ENCODE data around the gene RET.

The RET gene

GRCh38 chr10:43077421-43078171 lies 727 bp downstream of the RET start:
- Histone ChIP-seq H3K27me3 (ENCODE audit: control insufficient read depth, low read length) (no peaks in the 10 kb centered on the region), H4K20me1 (ENCODE audit: control insufficient read depth, insufficient read depth, low read depth, low read length) (no peaks in the 10 kb centered on the region), H3F3A (ENCODE audit: control insufficient read depth, insufficient read depth) (no peaks in the 10 kb centered on the region), H3K4me1 (ENCODE audit: control insufficient read depth, low read length) (no peaks in the 10 kb centered on the region), H3K36me3 (ENCODE audit: control insufficient read depth, low read length) (no peaks in the 10 kb centered on the region), H3K4me3 (ENCODE audit: low read length) (no peak overlapping the region), H3K27ac (ENCODE audit: low read depth, low read length) (no peak overlapping the region), H3K9me3 (ENCODE audit: control insufficient read depth, insufficient read depth, low read length) (no peaks in the 10 kb centered on the region), H3K9me2 (replicated peaks; ENCODE audit: control insufficient read depth, low read length) (no peaks in the 10 kb centered on the region), H3K79me2 (ENCODE audit: control insufficient read depth, low read length) (no peaks in the 10 kb centered on the region), H3K4me2 (ENCODE audit: low read length) (no peak overlapping the region)
- no peak for TF ChIP-seq CTCF (IDR thresholded peaks at IDR 0.05; ENCODE audit: low read depth, low read length, poor library complexity, severe bottlenecking)
- TF ChIP-seq EZH2phosphoT487 (IDR thresholded peaks at IDR 0.05; ENCODE audit: borderline replicate concordance, low read length) = no peak

- Histone ChIP-seq H4K20me1 (ENCODE audit: control insufficient read depth, insufficient read depth, low read depth, low read length) (no peaks in the 10 kb centered on the region), H3K27me3 (ENCODE audit: control insufficient read depth, low read length) (no peaks in the 10 kb centered on the region), H3K36me3 (ENCODE audit: control insufficient read depth, low read length) (no peaks in the 10 kb centered on the region), H3K79me2 (ENCODE audit: control insufficient read depth, low read length) (no peaks in the 10 kb centered on the region), H3K9me2 (replicated peaks; ENCODE audit: control insufficient read depth, low read length) (no peaks in the 10 kb centered on the region), H3K27ac (ENCODE audit: low read depth, low read length) (no peak overlapping the region), H3K4me3 (ENCODE audit: low read length) (no peak overlapping the region), H3K4me1 (ENCODE audit: control insufficient read depth, low read length) (no peaks in the 10 kb centered on the region), H3K9me3 (ENCODE audit: control insufficient read depth, insufficient read depth, low read length) (no peaks in the 10 kb centered on the region), H3K4me2 (ENCODE audit: low read length) (no peak overlapping the region), H3F3A (ENCODE audit: control insufficient read depth, insufficient read depth) (no peaks in the 10 kb centered on the region)
- TF ChIP-seq CTCF (IDR thresholded peaks at IDR 0.05; ENCODE audit: low read depth, low read length, poor library complexity, severe bottlenecking) (no peak), EZH2phosphoT487 (IDR thresholded peaks at IDR 0.05; ENCODE audit: borderline replicate concordance, low read length) (no peak)
Observed at GRCh38 chr10:43078175-43078985, 1.5 kb downstream of the RET start.

GRCh38 chr10:43078986-43079273 lies 2.1 kb downstream of the RET start:
- Histone ChIP-seq H3K4me3 (ENCODE audit: low read length) (no peak overlapping the region), H3K9me2 (replicated peaks; ENCODE audit: control insufficient read depth, low read length) (no peaks in the 10 kb centered on the region), H3K4me1 (ENCODE audit: control insufficient read depth, low read length) (no peaks in the 10 kb centered on the region), H3F3A (ENCODE audit: control insufficient read depth, insufficient read depth) (no peaks in the 10 kb centered on the region), H3K27ac (ENCODE audit: low read depth, low read length) (no peak overlapping the region), H3K27me3 (ENCODE audit: control insufficient read depth, low read length) (no peaks in the 10 kb centered on the region), H3K36me3 (ENCODE audit: control insufficient read depth, low read length) (no peaks in the 10 kb centered on the region), H4K20me1 (ENCODE audit: control insufficient read depth, insufficient read depth, low read depth, low read length) (no peaks in the 10 kb centered on the region), H3K4me2 (ENCODE audit: low read length) (no peak overlapping the region), H3K9me3 (ENCODE audit: control insufficient read depth, insufficient read depth, low read length) (no peaks in the 10 kb centered on the region), H3K79me2 (ENCODE audit: control insufficient read depth, low read length) (no peaks in the 10 kb centered on the region)
- TF ChIP-seq CTCF (IDR thresholded peaks at IDR 0.05; ENCODE audit: low read depth, low read length, poor library complexity, severe bottlenecking) (peak; percentile 80), EZH2phosphoT487 (IDR thresholded peaks at IDR 0.05; ENCODE audit: borderline replicate concordance, low read length) (no peak)

Data from DOHH2 (cell line).